Fibroblast of skin of right quadriceps (primary cell): Measurements from ENCODE around the gene TCAIM.
"Not testable (repeated sequence)": the region's sequence is repeated elsewhere in the genome, so short reads cannot be mapped to it uniquely, and the experiment has no call there.

Source experiments
- DNase-seq: peaks from one replicate; pipeline ENCODE4 v3.0.0-alpha.2; 2013

The TCAIM gene

GRCh38 chr3:44338010-44338827 lies at the start of gene TCAIM:
Gene TCAIM (plus strand): TSS chr3:44338766. CDS start chr3:44354783, 16,017 bp downstream.
- peak; percentile 97 for DNase-seq

DNA sequence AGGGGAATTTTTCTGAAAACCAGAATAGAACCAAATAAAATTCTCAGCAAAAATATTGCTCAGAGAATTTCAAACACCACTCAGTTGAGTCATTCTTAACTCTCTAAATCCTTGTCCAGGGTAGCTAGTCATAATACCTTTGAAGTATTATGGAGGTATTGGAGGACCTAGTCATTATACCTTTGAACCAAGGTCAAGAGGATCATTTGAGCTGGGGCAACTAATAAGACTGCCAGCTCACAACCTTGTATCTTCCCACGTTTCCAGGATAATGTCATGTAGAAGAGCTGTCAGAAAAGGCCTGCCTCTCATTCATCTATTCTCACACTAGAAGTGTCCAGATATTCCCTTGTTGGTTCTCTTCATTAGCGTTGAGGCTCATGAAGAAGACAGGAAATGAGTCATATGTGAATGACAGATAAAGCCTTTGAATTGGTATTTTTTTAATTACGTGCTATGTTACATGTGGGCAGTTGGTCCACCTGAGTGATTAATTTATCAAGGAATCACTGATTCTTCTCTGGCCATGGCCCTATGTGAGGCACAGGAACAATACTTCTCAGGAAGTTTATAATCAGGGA lies 48.6 kb upstream of the TCAIM start:
- DNase-seq, result no peak

- DNase-seq, result no peak
Observed at GRCh38 chr3:44292276-44292675, 46.3 kb upstream of the TCAIM start.

GRCh38 chr3:44292947-44293346 lies 45.6 kb upstream of the TCAIM start:
- DNase-seq, result no peak

DNA sequence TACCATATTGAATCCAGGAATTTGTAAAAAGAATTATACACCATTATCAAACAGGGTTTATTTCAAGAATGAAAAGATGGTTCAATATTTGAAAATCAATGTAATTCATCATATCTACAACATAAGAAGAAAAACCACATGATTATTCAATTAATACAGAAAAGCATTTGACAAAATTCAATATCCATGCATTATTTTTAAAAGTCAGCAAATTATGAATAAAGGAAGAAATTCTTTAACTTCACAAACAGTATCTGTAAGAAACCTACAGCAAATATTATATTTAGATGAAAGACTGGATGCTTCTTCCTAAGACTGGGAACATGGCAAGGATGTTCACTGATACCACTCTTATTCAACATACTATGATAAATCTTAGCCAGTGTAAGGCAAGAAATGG lies 41.3 kb upstream of the TCAIM start:
- DNase-seq, result no peak

DNA sequence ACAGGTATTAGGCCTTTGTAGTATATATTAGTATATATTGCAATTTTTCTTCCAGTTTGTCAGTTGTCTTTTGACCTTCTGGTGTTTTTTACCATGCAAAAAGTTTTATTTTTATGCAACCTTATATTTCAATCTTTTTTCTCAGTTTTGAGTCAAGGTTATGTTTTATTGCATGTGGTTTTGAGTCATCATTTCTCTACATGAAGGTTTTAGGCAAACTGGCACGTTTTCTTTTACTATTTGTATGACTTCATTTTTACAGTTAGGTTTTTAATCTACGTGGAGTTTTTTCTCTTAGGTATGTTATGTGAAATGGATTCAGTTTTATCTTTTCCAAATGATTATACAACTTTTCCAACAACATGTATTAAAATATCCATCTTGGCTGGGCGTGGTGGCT lies 36.8 kb upstream of the TCAIM start:
- no peak for DNase-seq

DNA sequence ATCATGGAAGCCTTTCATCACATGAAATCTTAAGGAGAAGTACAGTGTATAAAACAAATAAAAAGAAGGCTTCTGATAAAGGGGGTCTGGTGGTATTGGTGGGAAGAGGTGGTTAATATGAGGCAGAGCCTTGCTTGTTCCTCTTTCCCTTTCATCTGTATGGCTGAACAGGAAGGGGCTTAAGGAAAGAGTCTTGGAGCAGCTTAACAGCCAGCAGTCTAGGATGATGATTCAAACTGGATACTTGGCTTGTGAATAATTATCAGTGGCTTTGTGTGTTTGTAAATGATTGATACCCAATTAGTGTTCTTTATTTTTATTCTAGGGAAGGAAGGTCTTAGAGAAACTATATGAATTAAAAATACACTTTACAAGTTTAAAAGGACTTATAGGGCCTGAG lies 29.1 kb upstream of the TCAIM start:
- no peak for DNase-seq

DNA sequence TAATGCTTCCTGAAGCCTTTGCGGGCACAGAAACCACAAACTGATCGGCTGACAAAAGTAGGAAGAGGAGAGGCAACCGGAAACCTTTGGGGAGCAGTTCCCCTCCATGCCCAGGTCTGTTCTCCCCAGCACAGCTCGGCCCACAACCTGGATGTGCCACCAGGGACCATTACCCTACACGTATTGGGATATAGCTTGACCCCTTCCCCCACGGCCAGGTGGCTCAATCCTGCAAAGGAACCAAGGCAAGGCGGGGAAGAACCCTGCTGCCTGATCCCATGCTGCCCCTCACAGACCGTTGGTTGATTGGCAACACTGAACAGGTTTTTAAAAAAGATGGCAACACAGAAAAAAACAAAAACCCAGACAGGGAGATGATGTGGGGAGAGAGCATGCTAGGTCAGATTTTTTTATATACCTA lies 19.7 kb upstream of the TCAIM start:
- DNase-seq, result no peak

DNA sequence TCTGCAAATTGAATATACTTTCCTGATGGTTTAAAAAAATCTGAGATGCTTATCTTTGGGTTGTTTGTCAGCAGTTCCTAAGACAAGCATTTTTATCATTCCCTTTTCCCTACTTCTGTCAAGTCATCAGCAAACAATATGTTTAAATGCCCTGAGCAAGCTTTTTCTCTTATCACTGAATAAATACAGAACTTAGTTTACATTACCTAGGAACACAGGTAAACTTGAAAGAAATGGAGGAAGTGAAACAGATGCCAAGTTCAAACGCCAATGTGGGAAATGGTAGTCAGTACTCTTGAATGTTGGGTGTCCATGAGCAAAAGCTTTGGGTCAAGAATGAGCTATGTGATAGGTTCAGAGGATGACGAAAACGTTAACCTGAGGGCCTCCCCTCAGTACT lies 17.2 kb upstream of the TCAIM start:
- no peak for DNase-seq

DNA sequence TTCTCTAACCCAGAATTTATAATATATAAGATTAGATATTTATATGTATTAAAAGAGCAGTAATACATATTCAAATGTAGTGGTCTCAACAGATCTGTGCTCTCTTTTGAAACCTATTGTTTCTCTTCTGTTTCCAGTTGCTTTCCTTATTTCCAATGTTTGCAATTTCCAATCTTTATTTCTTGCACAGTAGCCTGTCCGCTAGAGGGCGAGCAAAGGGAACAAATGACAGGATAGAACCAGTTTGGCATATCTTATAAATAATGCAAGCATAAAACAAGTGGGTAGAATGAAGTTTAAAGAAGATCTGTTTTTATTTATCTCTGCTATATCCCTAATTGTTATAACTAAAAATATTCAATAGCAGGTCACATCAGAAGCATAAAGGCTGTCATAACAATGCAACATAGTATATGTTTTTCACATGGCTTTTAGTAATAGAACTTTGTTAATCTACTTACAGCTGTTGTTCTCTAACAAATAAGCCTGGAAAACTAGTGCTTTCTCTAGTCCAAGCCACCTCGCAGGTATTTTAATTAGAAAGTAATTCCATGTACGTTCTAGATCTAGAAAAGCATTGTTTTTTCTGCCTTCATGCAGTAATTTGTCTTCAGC lies 15.1 kb upstream of the TCAIM start:
- peak; percentile 55 for DNase-seq

- no peak for DNase-seq
Observed at GRCh38 chr3:44324584-44324983, 14.0 kb upstream of the TCAIM start.

DNA sequence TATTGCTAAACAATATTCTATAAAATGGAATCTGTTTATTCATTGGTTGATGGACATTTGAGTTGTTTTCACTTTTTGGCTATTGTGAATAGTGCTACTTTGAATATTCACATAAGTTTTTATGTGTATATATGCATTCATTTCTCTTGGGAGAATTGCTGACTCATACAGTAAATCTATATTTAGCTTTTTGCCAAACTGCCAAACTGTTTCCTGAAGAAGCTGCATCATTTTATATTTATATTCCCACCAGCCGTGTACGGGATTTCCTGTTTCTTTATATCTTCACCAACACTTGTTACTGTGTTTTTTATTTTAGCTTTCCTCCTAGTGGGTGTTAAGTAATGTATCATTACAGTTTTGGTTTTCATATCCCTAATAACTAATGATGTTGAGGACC lies 12.5 kb upstream of the TCAIM start:
- DNase-seq, result peak; percentile 20

DNA sequence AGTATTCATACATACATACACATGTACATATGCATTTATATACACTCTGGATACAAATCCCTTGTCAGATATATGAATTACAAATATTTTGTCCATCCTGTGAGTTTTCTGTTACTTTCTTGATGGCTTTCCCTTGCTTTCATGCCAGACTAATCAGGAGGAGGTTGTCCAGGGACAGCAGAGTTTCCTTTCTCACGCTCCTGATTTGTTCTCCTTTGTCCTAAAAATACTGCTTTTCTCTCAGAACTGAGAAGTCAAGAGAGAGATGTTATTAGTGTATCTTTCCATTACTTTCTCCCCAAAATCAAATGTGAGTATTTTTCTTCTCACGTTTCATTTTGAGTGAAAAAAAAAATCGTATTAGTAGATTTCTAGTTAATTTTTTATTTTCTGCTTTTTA lies 12.1 kb upstream of the TCAIM start:
- DNase-seq, result no peak

GRCh38 chr3:44329946-44330345 lies 8.6 kb upstream of the TCAIM start:
- DNase-seq, result no peak

DNA sequence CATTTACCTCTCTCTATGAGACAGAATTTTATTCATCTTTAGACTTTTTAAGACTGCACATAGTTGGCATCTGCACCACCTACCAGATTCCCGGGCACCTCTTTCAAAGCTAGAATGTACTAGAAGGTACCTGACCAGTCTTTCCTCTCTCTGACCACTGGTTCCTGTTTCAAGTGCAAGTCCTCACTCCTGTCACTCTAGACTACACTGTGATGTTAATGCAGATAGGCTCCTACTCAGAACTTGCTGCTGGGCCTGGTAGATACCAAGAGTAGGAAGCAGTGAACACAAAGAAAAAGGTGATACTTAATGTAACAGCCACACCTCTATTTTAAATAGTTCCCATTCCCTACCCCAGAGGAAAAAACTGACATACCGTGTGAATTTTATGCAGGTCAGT lies 8.1 kb upstream of the TCAIM start:
- no peak for DNase-seq

DNA sequence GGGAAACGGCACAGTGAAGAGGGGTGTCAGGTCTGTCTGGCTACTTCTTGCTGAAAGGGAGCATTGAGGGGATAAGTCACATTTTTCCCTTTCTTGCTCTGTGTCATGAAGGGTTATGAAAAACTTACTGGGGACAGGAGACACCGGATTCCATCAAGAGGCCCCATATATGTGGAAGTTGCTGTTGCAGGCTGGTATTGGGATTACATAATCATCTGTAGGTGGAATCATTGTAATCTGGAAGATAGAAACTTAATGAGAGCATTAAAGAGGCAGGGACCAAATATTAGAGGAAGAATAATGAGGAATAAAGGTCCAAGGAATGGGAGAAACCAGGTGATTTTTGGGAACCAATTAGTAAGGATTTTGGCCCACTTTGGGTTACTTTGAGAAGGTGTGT lies 4.2 kb upstream of the TCAIM start:
- no peak for DNase-seq

GRCh38 chr3:44337248-44337785 lies 1.2 kb upstream of the TCAIM start:
- no peak for DNase-seq

DNA sequence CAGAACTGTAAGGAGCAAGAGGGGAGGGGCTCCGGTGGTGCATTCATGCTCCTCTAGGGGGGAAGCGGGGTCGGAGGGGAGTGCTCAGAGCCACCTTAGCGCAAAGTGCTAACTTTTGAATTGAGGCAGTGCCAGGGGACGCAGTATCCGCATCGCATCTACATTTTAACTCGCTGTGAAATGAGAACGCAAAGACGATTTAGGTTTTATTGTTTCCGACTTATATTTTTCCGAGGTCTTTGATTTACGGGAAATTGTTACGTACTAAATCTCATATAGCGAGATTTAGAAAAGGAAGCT lies 212 bp downstream of the TCAIM start:
- DNase-seq, result no peak

GRCh38 chr3:44339181-44340057 lies 853 bp downstream of the TCAIM start:
- DNase-seq, result no peak

DNA sequence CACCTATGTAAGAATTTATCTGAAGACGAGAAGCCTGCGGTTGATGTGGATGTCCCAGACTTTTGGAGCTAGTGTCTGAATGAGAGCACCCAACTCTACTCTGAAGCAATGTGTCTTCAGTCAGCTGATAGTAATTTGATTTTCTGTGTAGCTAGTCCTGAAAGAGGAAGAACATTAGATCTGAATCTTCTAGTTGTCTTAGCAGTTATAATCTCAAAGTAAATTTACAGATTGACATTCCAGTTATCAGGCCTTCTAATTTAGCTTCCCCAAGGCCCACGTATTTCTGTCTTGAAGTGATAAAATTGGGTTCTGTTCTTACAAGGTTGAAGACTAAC lies 1.5 kb downstream of the TCAIM start:
- no peak for DNase-seq

DNA sequence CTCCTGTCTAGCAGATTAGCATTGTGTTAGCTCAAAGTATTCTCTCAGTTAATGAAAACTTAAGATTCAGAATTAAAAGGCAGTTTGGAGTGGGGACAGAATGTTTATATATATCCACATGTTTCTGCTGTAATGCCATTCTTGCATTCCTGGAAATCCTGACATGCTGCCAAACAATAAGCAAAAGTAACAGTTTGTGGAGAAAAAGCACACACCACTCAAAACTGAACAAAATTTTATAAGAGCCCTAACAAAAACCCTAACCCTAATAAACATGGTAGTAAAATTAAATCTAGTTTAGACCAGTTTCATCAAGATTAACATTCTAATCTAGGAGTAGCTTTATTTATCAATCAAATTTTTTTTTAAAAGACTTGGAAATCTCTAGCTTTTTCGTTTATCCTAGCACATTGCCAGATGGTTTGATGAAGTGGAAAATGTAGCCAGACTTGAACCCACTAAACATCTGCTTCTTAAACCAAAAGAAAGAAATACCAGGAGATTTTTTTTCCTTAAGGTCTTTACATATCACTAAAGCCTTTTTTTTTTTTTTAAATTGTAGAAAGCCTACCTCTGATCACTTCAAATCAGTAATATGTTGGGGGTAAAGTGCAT lies 3.7 kb downstream of the TCAIM start:
- peak; percentile 79 for DNase-seq

DNA sequence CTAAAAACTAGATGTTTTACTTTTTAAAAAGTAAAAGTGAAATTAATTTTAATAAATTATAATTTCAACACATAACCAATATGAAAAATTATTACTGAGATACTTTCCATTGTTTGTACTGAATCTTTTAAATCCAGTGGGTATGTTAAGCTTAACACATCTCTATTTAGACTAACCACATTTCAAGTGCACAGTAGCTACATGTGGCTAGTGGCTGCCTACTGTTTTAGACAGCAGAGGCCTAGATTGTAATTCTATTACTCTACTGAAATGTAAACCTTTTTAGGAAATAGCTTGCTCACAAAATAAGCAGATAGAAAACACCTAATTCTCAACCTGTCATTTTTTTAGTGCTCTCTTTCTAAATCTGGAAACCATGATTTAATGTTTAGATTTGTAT lies 4.9 kb downstream of the TCAIM start:
- no peak for DNase-seq

DNA sequence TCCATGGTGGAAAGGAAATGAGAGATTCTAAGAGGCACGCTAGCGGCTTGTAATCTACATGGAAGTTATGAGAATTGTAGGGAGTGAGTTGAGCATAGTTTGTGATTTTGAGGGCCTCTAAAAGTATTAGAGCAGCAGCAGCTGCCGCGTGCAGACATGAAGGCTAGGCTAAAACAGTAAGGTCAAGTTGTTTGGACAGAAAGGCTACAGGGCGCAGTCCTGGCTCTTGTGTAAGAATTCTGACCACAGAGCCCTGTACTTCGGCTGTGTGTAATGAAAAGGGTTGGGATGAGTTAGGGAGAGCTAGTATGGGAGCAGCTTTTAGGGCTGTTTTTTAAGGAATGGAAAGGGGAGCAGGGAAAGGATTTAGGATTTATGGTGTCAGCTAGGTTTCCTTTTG lies 8.0 kb downstream of the TCAIM start:
- not testable (repeated sequence) for DNase-seq
